Peyer's patch (tissue), 4 donors: ENCODE results near the gene BAIAP2L2. TPM values are rescaled to one million over a fixed set of nuclear protein-coding genes. Genes with fewer than 3 reads are reported as not detected.

Experiments used
- DNase-seq, 3 donors: peaks; one replicate each; pipeline ENCODE4 v3.0.0-alpha.2; 2017 to 2019
- H3K27ac ChIP-seq, 4 donors: fragments of 200-600 bp; sonication (generic); one replicate each; pipeline ENCODE4 v1.5.1; 2016 to 2019
- H3K27me3 ChIP-seq, 2 donors: fragments of 200-600 bp; sonication (generic); one replicate each; pipeline ENCODE4 v1.5.1; 2019
- H3K36me3 ChIP-seq, 3 donors: fragments of 200-600 bp; sonication (generic); one replicate each; pipeline ENCODE4 v1.5.1; 2016 to 2019
- H3K4me1 ChIP-seq, 4 donors: fragments of 200-600 bp; sonication (generic); one replicate each; pipeline ENCODE4 v1.5.1; 2016 to 2019
- H3K4me3 ChIP-seq, 4 donors: fragments of 200-600 bp; sonication (generic); 1 replicate in 3 of 4; 2 replicates in 1 of 4; pipeline ENCODE4 v1.5.1; 2016 to 2019; ENCODE audit warnings: mild to moderate bottlenecking in 1 of 4
- H3K9me3 ChIP-seq, 4 donors: fragments of 200-600 bp; sonication (generic); one replicate each; pipeline ENCODE4 v1.5.1; 2016 to 2019; ENCODE audit warnings: mild to moderate bottlenecking in 1 of 4
- CTCF ChIP-seq, 6 experiments: fragments of 450-650 bp in 4 of 6; fragments of 200-600 bp in 2 of 6; sonication (generic) in 1 of 6; IDR thresholded peaks; one replicate each; pipeline ENCODE4 v1.5.1; 2017 to 2019; ENCODE audit warnings: antibody characterized with exemption in 6 of 6, mild to moderate bottlenecking in 3 of 6, moderate library complexity in 1 of 6
- POLR2A ChIP-seq, 2 donors: fragments of 450-650 bp; IDR thresholded peaks; one replicate each; pipeline ENCODE4 v1.5.1; 2017; ENCODE audit warnings: antibody characterized with exemption in 2 of 2, mild to moderate bottlenecking in 2 of 2, moderate library complexity in 2 of 2
- total RNA-seq, 4 donors: library from RNA; depleted of rRNA; stranded (reverse); fragments of >200 nt; gene quantifications; one replicate each; pipeline ENCODE4 v1.1.0, GENCODE V29; 2016

BAIAP2L2 gene
- total RNA-seq, 4 donors from 2014 or later: 83.3 to 421 (median 306) TPM

- Histone ChIP-seq H3K4me1 (no peaks in the 10 kb centered on the region), H3K9me3 (no peaks in the 10 kb centered on the region), H3K4me3 (no peak overlapping the region), H3K27ac (no peak overlapping the region), H3K36me3 (peaks cover 0 to 52% (median 0%) of the 10 kb centered on the region in 3 donors), H3K27me3 (no peaks in the 10 kb centered on the region)
- TF ChIP-seq POLR2A (IDR thresholded peaks at IDR 0.05) (no peak), CTCF (IDR thresholded peaks at IDR 0.05) (no peak)
- no peak for DNase-seq
Observed at GRCh38 chr22:38074181-38075104, 36.0 kb downstream of the BAIAP2L2 start.

GRCh38 chr22:38073150-38074130 lies 37.0 kb downstream of the BAIAP2L2 start:
- Histone ChIP-seq H3K27me3 (no peaks in the 10 kb centered on the region), H3K9me3 (no peaks in the 10 kb centered on the region), H3K27ac (no peak overlapping the region), H3K36me3 (peaks cover 0 to 62% (median 0%) of the 10 kb centered on the region in 3 donors), H3K4me1 (peaks cover 0 to 8% (median 0%) of the 10 kb centered on the region in 4 donors), H3K4me3 (no peak overlapping the region)
- DNase-seq: no peak
- TF ChIP-seq POLR2A (IDR thresholded peaks at IDR 0.05) (no peak), CTCF (IDR thresholded peaks at IDR 0.05) (no peak)

GRCh38 chr22:38072322-38073149 lies 37.9 kb downstream of the BAIAP2L2 start:
- no peak for DNase-seq
- H3K27ac ChIP-seq: no peak overlapping the region
- peaks cover 0 to 8% (median 0%) of the 10 kb centered on the region in 4 donors for H3K4me1 ChIP-seq
- H3K4me3 ChIP-seq: no peak overlapping the region
- H3K9me3 ChIP-seq: no peaks in the 10 kb centered on the region
- no peaks in the 10 kb centered on the region for H3K27me3 ChIP-seq
- TF ChIP-seq POLR2A (IDR thresholded peaks at IDR 0.05): no peak
- no peak for TF ChIP-seq CTCF (IDR thresholded peaks at IDR 0.05)
- peaks cover 0 to 63% (median 0%) of the 10 kb centered on the region in 3 donors for H3K36me3 ChIP-seq

GRCh38 chr22:38071421-38072321 lies 38.8 kb downstream of the BAIAP2L2 start:
- DNase-seq: no peak
- no peak overlapping the region for H3K27ac ChIP-seq
- TF ChIP-seq CTCF (IDR thresholded peaks at IDR 0.05): no peak
- no peak for TF ChIP-seq POLR2A (IDR thresholded peaks at IDR 0.05)
- peaks cover 0 to 8% (median 0%) of the 10 kb centered on the region in 4 donors for H3K4me1 ChIP-seq
- H3K4me3 ChIP-seq: no peak overlapping the region
- H3K9me3 ChIP-seq: no peaks in the 10 kb centered on the region
- peaks cover 0 to 67% (median 0%) of the 10 kb centered on the region in 3 donors for H3K36me3 ChIP-seq
- H3K27me3 ChIP-seq: no peaks in the 10 kb centered on the region
